GOT3 (cell line): ENCODE measurements around the gene ST8SIA2.

Source experiments
- DNase-seq: peaks from one replicate; lab custom pipeline; 2025; ENCODE audit warnings: mixed read lengths; lab: John Stamatoyannopoulos, UW

Gene ST8SIA2

GRCh38 chr15:92492551-92493115 is 99.0 kb downstream of the ST8SIA2 start:
- no peak for DNase-seq

- DNase-seq = no peak
Observed at GRCh38 chr15:92494806-92495336, 101.2 kb downstream of the ST8SIA2 start.

GRCh38 chr15:92495446-92495845 is 101.8 kb downstream of the ST8SIA2 start:
- no peak for DNase-seq

GRCh38 chr15:92499731-92500530 is 106.2 kb downstream of the ST8SIA2 start:
- DNase-seq = no peak

- no peak for DNase-seq
Observed at GRCh38 chr15:92502336-92502735, 108.7 kb downstream of the ST8SIA2 start.

- no peak for DNase-seq
Observed at GRCh38 chr15:92502930-92503857, 109.5 kb downstream of the ST8SIA2 start.

GRCh38 chr15:92503889-92504288 is 110.2 kb downstream of the ST8SIA2 start:
- no peak for DNase-seq

- no peak for DNase-seq
Observed at GRCh38 chr15:92505611-92506010, 111.9 kb downstream of the ST8SIA2 start.

- no peak for DNase-seq
Observed at GRCh38 chr15:92506506-92506905, 112.8 kb downstream of the ST8SIA2 start.

GRCh38 chr15:92510163-92510882 is 116.6 kb downstream of the ST8SIA2 start:
- DNase-seq = no peak
